C4-2B (cell line): ENCODE results near the gene PURA.

Source experiments
- H3K27ac ChIP-seq: fragments of 450-650 bp; 2 replicates; pipeline ENCODE4 v1.5.1; 2017
- CTCF ChIP-seq: fragments of 450-650 bp; conservative IDR thresholded peaks from 2 replicates; pipeline ENCODE4 v1.5.1; 2017; ENCODE audit warnings: mild to moderate bottlenecking
- ZFX ChIP-seq: fragments of 450-650 bp; IDR thresholded peaks from 2 replicates; pipeline ENCODE4 v1.6.1; 2017

Gene PURA

DNA sequence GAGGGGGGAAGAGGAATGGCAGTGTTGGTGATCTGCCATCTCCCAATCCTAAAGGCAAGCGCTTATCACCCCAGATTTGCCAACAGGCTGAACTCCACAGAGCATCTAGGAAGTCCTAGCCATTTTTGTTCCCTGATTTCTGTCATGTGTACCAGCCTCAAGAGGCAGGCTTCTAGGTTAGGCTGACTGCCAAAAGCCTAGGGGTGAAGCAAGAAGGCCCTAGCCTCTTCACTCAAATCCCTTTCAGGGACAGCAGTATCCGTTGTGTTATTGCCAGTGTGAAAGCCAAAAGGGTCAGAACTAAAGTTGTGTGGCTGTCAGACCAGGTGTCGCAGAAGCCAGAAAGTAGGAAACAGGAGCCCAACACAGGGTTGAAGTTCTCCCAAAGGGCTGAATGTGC lies 26.5 kb downstream of the PURA start:
- TF ChIP-seq CTCF, result no peak
- TF ChIP-seq ZFX, result no peak
- H3K27ac ChIP-seq, result no peak overlapping the region

GRCh38 chr5:140141241-140141640 lies 27.3 kb downstream of the PURA start:
- TF ChIP-seq ZFX (no peak), CTCF (no peak)
- no peak overlapping the region for H3K27ac ChIP-seq

DNA sequence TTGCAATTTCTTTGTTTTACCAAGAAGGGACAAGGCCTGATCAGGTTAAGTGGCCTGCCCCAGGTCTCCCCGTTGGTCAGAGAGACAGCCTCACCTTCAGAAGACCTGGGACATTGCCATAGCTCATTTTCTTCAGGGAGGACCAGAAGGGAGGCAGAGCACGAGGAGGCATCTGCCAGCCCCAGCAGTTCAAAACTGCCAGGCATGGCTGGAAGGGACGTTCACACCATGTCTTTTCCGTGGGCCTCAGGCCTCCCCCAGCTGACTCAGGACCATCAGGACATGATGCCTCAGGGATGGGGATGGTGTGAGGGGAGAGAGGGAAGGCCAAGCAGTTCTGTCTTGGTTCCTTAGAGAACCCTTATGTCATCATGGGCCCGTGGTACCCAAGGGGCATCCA lies 28.3 kb downstream of the PURA start:
- H3K27ac ChIP-seq, result no peak overlapping the region
- TF ChIP-seq CTCF (no peak), ZFX (no peak)

DNA sequence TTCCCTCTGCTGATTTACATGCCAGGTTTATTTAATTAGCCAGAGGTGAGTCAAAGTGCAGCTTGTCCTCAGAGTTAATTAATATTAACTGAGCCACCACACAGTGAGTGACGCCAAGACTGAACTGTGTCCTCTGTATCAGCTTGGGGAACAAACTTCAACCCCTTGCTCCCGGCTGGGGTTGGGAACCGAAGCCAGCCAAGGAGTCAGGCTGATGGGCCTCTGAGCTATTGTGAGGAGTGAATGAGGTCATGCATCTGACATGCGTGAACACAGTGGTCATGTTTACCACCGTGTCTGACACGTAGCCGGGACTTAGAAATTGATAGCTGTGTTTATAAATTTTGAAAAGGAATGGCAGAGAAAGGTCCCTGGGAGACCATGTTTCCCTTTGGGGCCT lies 28.9 kb downstream of the PURA start:
- no peak for TF ChIP-seq CTCF
- no peak for TF ChIP-seq ZFX
- no peak overlapping the region for H3K27ac ChIP-seq

DNA sequence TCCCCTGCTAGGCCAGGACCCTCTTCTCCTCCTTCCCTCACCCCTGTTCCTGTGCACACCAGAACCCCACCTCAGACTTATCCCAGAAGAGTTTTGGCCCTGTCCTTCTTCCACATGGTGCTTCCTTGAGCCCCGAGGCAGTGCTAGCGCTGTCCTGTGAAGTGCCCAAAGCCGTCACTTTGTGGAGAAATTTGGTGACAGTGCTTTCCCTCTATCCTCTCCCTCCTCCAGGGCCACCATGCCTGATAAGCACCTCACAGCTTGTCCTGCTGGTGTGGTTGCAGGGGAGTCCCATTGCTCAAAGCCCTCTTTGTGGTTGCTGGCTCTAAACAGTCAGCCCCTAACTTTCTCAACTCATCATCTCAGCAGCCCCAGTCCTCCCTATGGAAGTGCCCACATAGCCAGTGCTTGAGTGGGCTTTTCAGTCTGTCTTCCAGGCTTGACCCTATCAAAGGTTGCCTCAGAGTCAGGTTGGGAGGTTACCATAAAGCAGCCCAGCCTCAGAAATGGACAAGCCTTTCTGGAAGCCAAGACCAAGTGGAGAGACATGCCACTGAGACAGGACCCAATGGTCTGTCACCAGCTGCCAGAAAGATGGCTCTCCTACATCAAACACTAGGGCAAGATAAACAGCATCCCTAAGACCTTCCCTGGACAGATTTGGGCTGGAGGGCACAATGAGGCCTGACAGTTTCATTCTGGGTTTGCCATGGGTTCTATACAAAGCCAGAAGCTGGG lies 29.8 kb downstream of the PURA start:
- H3K27ac ChIP-seq, result no peak overlapping the region
- TF ChIP-seq ZFX, result no peak
- TF ChIP-seq CTCF, result no peak

DNA sequence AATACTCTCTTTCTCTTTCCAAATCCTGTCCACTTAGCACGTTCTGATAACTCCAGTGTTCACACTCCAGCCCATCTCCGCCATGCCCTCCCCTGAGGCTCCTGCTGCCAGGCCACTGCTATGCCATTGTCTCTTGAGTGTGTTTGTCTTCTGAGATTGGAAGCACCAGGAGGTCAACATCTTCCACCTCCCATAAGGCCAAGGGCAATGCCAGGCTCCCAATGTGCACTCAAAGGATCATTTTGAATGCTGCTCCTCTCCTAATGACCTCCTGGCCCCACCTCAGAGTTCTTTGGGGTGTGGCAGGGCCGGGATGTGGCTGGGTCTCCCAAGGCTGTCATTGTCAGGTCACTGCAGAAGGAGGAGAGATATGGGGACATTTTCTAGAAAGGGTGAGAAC lies 31.3 kb downstream of the PURA start:
- no peak overlapping the region for H3K27ac ChIP-seq
- TF ChIP-seq ZFX, result no peak
- no peak for TF ChIP-seq CTCF

GRCh38 chr5:140145818-140146522 lies 32.1 kb downstream of the PURA start:
- no peak for TF ChIP-seq ZFX
- no peak overlapping the region for H3K27ac ChIP-seq

DNA sequence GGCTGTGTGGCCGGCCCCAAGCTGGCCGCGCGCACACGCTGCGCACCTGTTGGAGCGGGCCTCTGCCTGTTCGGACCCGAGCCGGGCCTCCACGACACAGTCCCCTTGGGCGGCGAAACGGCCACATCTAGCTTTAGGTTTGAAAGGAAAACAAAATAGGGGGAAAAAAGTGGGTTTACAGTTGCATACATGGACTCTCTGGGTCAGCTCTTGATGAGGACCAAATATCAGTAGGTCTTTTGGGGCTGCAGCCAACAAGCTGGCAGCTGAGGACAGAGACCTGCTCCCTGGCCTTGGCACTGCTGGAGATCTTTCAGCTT lies 32.6 kb downstream of the PURA start:
- H3K27ac ChIP-seq, result no peak overlapping the region
- no peak for TF ChIP-seq ZFX
- no peak for TF ChIP-seq CTCF
